ENCODE data around the gene ADAP1.
"Not testable (repeated sequence)": the region's sequence is repeated elsewhere in the genome, so short reads cannot be mapped to it uniquely, and the experiment has no call there.

ADAP1 gene

DNA sequence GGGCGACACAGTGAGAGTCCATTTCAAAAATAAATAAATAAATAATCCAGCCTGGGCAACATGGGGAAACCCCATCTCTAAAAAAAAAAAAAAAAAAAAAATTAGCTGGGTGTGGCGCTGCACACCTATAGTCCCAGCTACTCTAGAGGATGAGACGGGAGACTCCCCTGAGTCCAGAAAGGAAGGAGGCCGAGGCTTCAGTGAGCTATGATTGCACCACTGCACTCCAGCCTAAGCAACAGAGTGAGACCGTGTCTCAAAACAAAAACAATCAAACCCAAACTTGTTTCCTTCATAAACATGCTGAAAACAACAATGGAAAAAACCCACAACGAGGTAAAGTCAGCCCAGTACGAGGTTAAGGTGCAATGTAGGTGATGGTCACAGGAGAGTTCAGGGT lies 19.7 kb upstream of the ADAP1 start:
- peak; percentile 14 for DNase-seq

DNA sequence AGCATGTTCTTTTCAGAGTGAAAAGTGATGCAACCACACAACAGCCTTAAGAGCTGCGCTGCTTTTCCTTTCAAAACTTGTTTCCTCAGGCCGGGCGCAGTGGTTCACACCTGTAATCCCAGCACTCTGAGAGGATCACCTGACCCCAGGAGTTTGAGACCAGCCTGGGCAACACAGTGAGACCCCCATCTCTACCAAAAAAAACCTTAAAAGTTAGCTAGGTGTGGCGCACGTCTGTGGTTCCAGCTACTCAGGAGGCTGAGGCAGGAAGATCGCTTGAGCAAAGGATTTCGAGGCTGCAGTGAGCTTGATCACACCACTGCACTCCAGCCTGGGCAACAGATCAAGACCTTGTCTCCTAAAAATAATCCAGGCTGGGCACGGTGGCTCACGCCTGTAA lies 18.8 kb upstream of the ADAP1 start:
- DNase-seq: no peak

DNA sequence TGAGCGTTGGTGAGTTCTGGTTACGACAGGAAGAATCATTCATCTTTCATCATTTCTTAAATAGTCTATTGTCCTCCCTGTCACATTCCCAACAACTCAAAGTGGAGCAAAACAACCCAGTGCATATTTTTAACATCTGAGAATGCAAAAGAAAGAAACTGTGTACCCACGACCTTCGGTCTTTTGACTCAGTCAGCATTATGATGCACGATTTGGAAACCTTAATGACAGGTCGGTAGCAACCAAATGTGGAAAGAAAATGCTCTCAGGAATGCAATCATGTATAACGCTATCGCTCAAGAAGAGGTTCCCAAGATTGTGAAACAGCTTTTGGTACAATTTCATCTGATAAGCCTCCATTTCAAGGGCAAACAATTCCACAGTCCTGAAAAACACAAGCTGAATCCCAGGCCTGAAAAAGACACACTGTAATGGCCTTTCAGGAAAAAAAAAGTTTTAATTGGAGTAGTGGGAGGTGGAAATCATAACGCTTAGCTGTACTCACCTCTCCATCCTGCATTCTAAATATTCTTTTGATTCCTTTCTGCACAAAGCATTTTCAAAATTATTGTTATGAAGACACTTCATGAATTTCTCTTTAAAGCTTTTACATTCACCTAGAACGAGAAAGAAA lies 18.3 kb upstream of the ADAP1 start:
- no peak for DNase-seq

DNA sequence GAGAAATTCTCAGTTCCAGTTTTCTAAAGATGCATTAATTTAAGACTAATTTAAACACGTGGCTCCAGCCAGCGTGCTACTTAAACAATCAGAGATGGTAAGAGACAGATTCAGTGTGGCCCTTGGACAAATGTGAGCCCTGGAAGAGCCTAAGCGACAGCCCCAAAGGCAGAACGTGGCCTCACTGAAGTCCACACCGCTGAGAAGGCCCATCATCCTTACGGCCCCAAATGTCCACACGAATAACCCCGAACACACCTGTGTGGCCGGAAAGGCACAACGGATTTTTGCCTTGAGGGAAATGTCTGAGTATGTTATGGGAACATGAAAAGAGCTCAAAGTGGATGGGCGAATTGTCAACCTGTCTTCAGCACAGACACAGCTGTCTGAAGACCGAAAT lies 17.6 kb upstream of the ADAP1 start:
- no peak for DNase-seq

DNA sequence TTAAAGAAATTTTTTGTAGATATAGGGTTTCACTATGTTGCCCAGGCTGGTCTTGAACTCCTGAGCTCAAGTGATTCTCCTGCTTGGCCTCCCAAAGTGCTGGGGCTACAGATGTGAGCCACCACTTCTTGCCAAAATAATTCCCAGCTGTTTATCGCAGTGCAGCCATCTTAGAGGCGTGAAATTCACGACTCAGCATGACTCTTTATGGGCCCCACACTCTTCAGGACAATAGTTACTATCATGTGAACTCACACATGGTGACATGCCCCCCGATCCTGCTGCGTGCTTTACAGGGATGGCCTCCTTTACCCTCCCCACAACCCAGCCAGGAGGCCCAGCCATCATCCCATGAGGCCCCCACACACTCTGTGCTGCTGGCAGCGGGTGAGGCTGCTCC lies 16.3 kb upstream of the ADAP1 start:
- no peak for DNase-seq

DNA sequence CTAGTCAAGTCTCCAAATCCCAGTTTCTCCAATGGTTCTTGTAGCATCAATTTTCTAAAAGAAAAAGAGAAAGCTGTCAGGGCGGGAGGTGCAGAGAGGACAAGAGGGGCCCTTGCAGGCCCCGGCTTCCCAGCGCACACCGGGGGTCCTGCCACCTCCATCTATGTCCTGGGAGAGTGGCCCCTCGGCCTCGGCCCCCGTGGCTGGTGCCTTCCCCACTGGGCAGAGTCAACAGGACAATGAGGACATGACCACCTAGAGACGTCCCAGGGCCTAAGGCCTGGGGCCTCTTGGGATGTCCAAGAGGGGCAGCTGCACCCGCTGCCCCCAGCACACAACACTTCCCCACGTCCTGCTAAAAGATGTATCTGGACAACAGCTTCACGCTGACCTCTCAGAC lies 14.9 kb upstream of the ADAP1 start:
- DNase-seq: no peak

DNA sequence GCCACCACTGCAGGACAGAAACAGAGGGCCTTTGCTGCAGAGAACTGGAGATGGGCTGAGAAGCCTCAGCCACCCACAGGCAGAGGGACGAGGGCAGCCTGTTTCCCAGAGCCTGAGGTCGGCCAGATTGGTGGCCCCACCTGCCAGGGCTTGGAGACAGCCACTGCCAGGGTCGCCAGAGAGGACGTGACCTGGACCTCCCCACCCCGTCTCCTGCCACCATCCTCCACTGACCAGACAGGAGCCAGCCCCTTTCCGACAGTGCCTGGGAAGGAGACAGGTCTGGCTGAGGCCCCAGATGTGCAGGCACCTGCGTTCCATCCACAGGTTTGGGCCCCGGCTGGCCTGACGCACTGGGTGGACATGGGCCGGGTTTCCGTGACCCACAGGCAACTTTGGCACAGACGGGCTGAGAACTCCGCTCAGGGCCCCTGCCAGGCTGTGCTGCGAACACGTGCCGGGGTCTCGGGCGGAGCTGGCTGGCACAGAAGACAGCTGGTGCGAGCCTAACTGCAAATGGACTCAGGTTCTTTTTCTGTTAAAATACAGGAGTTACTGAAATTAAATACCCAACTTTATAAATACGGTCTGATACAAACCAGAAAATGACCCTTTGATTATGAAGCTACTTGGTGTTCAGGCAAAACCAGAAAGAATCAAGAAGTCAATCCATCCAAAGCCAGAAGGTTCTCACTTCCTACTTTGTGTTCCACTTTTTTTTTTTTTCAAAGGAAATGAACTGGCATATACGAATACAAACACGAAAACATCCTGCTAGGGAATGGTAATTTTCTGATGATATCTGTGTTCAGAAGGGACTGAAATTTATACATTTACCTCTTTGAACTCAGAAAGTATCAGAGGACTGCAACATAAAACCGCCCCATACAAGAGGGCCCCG lies 14.0 kb upstream of the ADAP1 start:
- no peak for DNase-seq

DNA sequence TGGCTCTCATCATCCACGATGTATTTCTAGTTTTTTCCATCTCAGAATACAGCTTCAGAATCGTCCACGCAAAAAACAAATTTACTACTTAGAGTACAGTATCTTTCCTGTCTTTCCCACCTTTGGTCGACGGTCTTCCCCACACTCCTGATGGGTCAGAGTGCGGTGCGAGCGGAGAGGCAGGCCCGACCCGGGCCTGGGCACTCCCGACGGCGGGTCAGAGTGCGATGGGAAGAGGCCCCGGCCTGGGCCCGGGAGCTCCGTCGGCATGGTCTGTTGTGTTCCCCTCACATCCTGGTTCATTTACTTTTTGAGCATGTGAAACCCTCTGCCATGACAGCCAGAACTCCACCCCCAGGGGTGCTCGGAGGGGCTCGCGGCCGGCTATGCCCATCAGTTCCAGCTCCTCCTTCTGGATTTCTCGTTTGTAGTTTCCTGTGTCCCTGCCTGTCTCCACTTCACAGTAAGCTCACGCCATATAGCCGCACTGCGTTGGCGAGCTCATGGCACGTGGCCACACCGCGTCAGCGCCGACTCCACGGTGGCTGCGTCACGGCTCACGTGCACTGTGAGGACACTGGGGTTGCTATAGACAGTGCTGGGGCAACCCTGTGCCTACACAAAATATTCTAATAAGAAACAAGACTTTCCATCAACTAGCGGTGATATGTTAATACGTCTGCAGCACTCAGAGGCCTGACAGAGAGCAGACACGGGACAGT lies 13.0 kb upstream of the ADAP1 start:
- no peak for DNase-seq

DNA sequence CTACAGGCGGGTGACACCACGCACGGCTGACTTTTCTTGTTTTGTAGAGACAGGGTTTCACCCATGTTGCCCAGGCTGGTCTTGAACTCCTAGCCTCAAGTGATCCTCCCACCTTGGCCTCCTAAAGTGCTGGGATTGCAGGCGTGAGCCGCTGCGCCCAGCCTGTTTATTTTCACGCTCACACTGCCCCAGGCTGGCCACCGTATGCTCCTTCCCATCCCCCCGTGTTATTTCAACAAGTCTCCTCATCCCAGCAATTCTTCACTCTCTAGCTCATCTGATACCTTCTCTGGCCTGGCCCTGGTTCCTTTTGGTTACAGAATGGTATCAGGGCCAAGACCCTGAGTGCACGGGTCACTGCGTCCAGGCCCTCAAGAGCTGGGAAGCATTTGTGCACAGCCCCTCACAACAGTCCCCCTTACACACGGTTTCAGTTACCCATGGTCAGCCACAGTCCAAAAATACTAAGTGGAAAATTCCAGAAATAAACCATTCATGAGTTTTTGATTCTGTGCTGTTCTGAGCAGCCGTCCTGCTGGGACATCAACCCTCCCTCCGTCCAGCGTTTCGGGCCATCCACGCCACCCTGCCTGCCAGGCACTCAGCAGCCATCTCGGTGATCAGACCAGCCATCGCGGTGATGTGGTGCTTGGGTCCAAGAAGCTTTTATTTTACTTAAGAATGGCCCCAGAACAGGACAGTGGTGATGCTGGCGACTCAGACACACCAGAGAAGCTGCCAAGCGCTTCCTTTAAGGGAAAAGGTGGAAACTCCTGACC lies 12.0 kb upstream of the ADAP1 start:
- DNase-seq: no peak

DNA sequence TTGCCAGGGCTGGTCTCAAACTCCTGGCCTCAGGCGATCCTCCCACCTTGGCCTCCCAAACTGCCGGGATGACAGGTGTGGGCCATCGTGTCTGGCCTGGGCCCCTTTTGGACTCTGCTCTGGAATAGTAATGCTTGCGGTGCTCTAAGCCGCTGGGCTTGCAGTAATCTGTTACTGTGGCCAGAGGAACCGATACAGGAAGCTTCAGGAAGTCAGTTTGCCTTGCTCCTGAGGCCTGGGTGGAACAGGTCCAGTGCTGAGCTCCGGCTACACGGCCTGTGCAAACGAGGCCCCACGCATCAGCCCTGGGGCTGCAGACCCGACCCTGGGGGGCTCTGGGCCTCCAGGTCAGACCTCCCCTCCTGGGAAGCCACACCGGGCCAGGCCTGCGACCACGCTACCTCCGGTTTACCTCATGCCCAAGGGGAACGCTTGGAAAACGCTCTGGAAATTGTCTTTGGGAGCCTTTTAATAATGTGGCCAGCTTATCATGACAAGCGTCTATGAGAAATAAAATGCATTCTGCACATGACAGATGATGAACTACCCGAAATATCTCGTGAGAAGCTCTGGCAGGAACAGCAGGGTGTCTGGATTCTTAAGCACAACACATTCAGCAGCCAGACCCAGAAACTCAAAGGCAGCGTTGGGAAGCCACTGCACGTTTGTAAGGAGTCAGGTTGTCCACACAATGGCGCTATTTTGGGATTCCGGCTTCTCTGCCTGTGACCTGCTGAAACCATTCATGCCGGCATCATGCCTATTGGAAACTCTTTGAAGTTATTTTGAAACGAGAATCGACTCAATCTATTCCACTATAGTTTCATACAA lies 10.1 kb upstream of the ADAP1 start:
- peak; percentile 63 for DNase-seq

DNA sequence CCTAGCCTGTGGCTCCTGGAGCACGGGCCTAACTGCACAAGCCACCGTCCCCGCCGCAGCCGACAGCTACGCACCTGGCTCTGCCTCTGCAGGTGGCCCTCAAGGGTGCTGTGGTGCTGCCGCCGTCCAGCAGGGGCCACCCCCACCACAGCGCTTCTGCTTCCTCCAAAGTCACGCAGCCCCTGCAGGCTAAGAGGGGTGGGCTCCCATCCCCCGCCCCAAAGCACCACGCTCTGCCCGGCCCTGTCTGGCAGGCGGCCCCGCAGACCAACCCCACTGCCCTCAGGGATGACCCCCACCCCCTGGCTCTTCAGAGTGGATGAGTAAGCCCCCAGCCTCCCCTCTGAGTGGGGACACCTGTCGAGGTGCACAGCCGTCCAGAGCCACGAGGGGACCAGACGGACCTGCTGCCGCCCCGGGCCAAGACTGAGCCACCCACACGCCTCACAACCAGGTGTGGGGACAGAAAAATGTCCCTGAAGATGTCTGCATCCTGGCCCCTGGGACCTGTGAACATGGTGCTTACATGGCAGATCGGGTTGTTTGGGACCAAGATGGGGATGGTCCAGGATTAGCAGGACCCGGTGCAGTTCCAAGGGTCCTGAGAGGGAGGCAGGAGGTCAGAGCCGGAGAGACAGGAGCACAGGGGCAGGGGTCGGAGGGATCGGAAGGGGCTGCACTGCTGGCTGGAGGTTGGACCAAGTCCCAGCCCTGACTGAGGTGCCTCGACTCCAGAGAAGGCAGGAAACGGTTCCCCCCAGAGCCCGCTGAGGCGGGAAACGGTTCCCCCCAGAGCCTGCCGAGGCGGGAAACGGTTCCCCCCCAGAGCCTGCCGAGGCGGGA lies 9.0 kb upstream of the ADAP1 start:
- no peak for DNase-seq

DNA sequence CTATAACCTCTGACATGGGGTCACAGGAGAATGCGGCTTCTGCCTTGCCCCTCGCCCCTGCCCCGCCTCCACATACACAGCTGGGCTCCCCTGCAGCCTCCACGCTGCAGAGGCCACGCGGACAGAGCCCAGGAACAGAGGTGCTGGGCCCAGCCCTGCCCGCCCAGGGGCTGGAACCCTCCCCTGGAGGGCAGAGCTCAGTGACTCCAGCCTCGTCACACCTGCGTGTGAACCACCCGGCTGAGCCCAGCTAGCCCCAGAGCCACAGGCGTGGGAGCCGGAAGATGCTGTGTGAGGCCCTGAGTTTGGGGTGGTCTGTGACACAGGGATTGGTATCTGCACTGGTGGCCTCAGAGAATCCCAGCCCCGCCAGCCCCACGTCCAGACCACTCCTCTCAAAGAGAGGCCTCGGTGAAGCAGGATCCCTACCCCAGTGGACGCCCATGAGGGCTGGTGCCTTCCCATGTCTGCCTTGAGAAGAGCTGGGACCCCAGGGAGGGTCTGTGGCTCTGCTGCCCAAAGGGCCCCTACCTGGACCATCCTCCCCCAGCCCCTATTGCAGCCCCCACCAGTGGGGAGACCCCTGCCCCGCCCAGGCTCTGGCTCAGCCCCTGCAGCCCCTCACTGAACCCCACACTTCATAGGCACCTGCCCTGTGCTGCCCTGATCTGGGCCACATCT lies 8.1 kb upstream of the ADAP1 start:
- DNase-seq: no peak

DNA sequence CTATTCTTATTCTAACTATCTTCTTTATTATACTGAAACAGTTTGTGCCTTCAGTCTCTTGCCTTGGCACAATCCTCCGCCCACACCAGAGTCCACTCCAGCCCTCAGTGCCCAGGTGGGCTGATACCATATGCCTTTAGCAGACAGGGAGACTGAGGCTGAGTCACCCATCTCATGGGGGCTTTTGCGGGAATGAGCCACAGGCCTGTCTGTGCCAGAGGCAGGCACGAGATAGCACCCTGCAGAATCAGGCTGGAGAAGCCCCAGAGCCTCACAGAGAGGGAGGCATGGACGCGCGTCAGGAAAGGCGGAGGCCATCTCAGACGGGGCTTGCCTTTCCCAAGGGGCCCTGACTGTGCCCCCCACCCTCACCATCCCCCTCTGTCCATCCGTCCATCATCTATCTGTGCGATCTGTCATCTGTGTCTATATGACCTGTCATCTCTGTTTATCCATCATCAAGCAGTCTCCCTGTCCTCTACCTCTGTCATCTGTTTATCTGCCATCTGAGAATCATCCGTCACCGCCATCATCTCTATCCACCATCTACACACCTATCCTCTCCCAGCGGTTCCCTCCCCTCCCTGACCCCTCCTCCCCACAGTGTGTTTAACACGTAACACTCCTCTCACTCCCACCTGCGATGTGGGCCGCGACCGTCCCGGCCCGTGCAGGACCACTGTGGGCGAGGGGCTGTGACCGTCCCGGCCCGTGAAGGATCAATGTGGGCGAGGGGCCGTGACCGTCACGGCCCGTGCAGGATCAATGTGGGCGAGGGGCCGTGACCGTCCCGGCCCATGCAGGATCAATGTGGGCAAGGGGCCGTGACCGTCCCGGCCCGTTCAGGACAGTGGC lies 7.3 kb upstream of the ADAP1 start:
- no peak for DNase-seq

DNA sequence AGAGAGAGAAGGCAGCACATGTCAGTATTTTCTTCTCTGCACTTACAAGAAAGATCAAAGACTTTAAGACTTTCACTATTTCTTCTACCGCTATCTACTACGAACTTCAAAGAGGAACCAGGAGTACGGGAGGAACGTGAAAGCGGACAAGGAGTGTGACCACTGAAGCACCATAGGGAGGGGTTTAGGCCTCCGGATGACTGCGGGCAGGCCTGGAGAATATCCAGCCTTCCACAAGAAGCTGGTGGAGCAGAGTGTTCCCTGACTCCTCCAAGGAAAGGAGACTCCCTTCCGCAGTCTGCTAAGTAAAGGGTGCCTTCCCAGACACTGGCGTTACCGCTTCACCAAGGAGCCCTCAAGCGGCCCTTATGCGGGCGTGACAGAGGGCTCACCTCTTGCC lies 6.5 kb upstream of the ADAP1 start:
- not testable (repeated sequence) for DNase-seq

DNA sequence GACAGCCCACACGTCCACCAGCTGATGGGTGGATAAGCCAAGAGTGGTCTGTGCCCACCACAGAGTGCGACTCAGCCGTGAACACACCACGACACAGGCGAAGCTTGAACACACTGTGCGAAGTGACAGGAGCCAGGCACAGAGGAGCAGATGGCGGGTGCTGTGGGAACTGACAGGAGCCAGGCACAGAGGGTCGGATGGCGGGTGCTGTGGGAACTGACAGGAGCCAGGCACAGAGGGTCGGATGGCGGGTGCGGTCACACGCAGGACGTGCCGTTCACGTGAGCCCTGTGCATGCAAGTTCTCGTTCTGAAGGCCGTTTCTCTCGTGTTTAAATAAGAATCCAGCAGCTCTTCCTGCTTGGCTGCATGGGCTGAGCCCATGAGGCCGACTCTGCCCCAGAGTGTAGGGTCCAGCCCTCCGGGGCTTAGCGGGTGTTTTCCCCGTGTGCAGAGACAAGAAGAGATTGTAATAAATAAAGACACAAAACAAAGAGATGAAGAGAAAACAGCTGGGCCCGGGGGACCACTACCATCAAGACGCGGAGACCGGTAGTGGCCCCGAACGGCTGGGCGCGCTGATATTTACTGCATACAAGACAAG lies 5.9 kb upstream of the ADAP1 start:
- no peak for DNase-seq

DNA sequence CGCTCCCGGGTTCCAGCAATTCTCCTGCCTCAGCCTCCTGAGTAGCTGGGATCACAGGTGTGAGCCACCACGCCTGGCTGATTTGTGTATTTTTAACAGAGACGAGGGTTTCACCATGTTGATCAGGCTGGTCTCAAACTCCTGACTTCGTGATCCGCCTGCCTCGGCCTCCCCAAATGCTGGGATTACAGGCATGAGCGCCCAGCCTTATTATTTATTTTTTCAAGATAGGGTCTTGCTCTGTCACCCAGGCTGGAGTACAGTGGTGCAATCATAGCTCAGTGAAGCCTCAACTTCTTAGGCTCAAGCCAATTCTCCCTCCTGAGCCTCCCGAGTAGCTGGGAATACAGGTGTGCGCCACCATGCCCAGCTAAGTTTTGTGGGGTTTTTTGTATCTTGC lies 5.3 kb upstream of the ADAP1 start:
- DNase-seq: not testable (repeated sequence)

DNA sequence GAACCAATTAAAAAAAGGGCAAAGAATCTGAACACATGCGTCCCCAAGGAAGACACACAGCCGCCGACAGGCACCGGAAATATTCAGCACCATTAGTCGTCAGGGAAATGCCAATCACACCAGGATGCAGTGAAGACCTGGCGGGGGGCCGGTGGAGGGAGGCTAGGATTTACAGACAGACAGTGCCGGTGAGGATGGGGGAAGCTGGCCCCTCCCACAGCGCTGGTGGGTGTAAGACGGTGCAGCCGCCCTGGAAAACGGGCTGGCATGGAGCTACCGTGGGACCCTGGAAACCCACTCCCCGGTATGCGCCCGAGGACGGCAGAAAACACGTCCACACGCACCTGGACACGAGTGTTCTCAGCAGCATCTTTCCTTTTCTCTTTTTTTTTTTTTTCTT lies 4.8 kb upstream of the ADAP1 start:
- no peak for DNase-seq

DNA sequence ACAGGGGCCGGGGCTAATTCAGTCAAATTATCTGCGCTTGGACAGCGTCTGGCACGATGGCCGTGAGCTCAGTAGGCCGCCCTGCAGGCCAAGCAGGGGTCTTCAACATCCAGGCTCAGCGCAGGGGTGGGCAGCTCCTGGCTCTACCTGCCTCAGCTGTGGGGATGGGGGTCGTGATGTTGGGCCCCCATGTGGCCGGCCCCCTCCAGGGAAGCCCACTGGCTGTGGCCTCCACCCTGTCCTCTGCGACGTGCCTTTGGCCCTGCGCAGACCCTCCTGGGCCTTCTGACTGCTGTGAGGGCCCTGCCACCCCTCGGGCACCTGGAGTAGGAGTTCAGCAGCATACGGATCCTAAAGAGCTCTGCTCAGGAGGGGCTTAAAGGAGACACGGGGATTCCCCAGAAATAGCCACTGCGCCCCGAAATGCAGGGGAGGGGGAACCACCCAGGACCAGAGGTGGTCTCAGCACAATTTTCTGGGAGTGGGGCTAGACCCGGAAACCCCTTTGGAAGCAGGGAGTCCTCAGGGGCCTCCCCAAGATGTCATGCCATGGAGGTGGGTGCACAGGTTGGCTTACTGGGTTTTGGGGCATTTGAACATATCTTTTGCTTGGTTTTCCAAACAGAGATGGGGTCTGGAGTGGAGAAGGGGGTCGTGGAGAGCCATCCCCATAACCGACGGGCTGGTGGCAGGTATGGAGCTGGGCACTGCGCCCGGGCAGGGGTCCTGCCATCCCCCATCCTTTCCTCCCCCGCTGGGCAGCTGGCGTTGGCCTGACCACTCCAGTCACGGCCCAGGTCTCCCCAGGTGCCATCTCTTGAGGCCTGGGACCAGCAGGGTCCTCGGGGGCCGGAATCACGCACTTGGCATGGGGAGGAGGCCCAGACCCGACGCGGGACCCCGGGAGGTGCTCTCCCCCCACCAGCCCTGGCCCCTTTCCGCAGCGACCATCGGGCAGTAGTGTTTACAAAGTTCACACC lies 4.0 kb upstream of the ADAP1 start:
- no peak for DNase-seq
